Thyroid gland (tissue), 4 donors: ENCODE data around the gene GRIK4.

ENCODE experiments used
- CTCF ChIP-seq, 6 experiments: fragments of 200-600 bp in 3 of 6; fragments of 450-650 bp in 3 of 6; sonication (generic) in 3 of 6; IDR thresholded peaks; one replicate each; pipeline ENCODE4 v1.5.1; 2016 to 2019; ENCODE audit warnings: antibody characterized with exemption in 6 of 6, mild to moderate bottlenecking in 2 of 6, inconsistent platforms in 1 of 6, moderate library complexity in 1 of 6
- POLR2A ChIP-seq, 2 donors: fragments of 450-650 bp; IDR thresholded peaks; one replicate each; pipeline ENCODE4 v1.6.1; 2017; ENCODE audit warnings: antibody characterized with exemption in 2 of 2, mild to moderate bottlenecking in 2 of 2, moderate library complexity in 1 of 2

- TF ChIP-seq CTCF (IDR thresholded peaks at IDR 0.05): no peak
- TF ChIP-seq POLR2A (IDR thresholded peaks at IDR 0.05): no peak
These were observed 6.8 kb downstream of the GRIK4 start for GRCh38 chr11:120518356-120518755.
